RWPE2 (cell line): ENCODE data around the gene FLT1.

ENCODE experiments used
- ATAC-seq: fragments of 200-7000 bp; cut with Tn5 transposase; 3 replicates; pipeline ENCODE4 v1.9.1; 2021; ENCODE audit warnings: low read depth
- DNase-seq: peaks from one replicate; pipeline ENCODE4 v3.0.0-alpha.2; 2020; ENCODE audit warnings: low spot score
- H3K27ac ChIP-seq: fragments of 450-650 bp; 2 replicates; pipeline ENCODE4 v1.5.1; 2017; ENCODE audit warnings: mild to moderate bottlenecking; ENCODE audit not compliant: poor library complexity, severe bottlenecking
- H3K27me3 ChIP-seq: fragments of 250-450 bp; sonication (Bioruptor Pico); 2 replicates; pipeline ENCODE4 v1.5.1; 2021; ENCODE audit warnings: mild to moderate bottlenecking, moderate library complexity; ENCODE audit not compliant: insufficient read depth, poor library complexity, severe bottlenecking
- H3K36me3 ChIP-seq: fragments of 250-450 bp; sonication (Bioruptor Pico); 2 replicates; pipeline ENCODE4 v1.5.1; 2020; ENCODE audit warnings: low read depth, mild to moderate bottlenecking, moderate library complexity
- H3K4me1 ChIP-seq: fragments of 250-450 bp; sonication (Bioruptor Pico); 2 replicates; pipeline ENCODE4 v1.5.1; 2021; ENCODE audit warnings: mild to moderate bottlenecking, moderate library complexity; ENCODE audit not compliant: insufficient read depth, poor library complexity, severe bottlenecking
- H3K4me3 ChIP-seq: fragments of 250-450 bp; sonication (Bioruptor Pico); 2 replicates; pipeline ENCODE4 v1.5.1; 2021; ENCODE audit warnings: mild to moderate bottlenecking, moderate library complexity; ENCODE audit not compliant: severe bottlenecking
- H3K9me3 ChIP-seq: fragments of 250-450 bp; sonication (Bioruptor Pico); 2 replicates; pipeline ENCODE4 v1.5.1; 2021; ENCODE audit warnings: mild to moderate bottlenecking, moderate library complexity; ENCODE audit not compliant: severe bottlenecking
- CTCF ChIP-seq: fragments of 450-650 bp; IDR thresholded peaks from one replicate; pipeline ENCODE4 v1.5.1; 2017; ENCODE audit warnings: mild to moderate bottlenecking, moderate library complexity; ENCODE audit not compliant: poor library complexity, severe bottlenecking

The FLT1 gene

GRCh38 chr13:28493740-28494503 is 1.0 kb downstream of the FLT1 start:
- H3K9me3 ChIP-seq, result no peaks in the 10 kb centered on the region
- H3K27me3 ChIP-seq, result peaks cover 87% of the 10 kb centered on the region
- H3K4me1 ChIP-seq, result no peaks in the 10 kb centered on the region
- ATAC-seq, result no peak
- TF ChIP-seq CTCF, result no peak
- H3K27ac ChIP-seq, result no peak overlapping the region
- no peak overlapping the region for H3K4me3 ChIP-seq
- no peaks in the 10 kb centered on the region; the same call in 1 of the 2 replicates for H3K36me3 ChIP-seq
- DNase-seq, result no peak

- Histone ChIP-seq H3K27me3 (peaks cover 83% of the 10 kb centered on the region), H3K36me3 (no peaks in the 10 kb centered on the region; the same call in 1 of the 2 replicates), H3K4me1 (no peaks in the 10 kb centered on the region), H3K9me3 (no peaks in the 10 kb centered on the region), H3K27ac (no peak overlapping the region), H3K4me3 (no peak overlapping the region)
- no peak for DNase-seq
- ATAC-seq, result no peak
- TF ChIP-seq CTCF, result no peak
Observed at GRCh38 chr13:28492569-28493367, 2.2 kb downstream of the FLT1 start.

- no peak for ATAC-seq
- no peak for DNase-seq
- peaks cover 56% of the 10 kb centered on the region for H3K27me3 ChIP-seq
- no peaks in the 10 kb centered on the region; the same call in 1 of the 2 replicates for H3K36me3 ChIP-seq
- H3K4me3 ChIP-seq, result no peak overlapping the region
- no peak for TF ChIP-seq CTCF
- H3K9me3 ChIP-seq, result no peaks in the 10 kb centered on the region
- no peaks in the 10 kb centered on the region for H3K4me1 ChIP-seq
- H3K27ac ChIP-seq, result no peak overlapping the region
Observed at GRCh38 chr13:28490061-28490460, 4.9 kb downstream of the FLT1 start.

GRCh38 chr13:28489524-28489931 is 5.4 kb downstream of the FLT1 start:
- Histone ChIP-seq H3K9me3 (no peaks in the 10 kb centered on the region), H3K4me3 (no peak overlapping the region), H3K4me1 (no peaks in the 10 kb centered on the region), H3K27me3 (peaks cover 52% of the 10 kb centered on the region), H3K27ac (no peak overlapping the region), H3K36me3 (no peaks in the 10 kb centered on the region; the same call in 1 of the 2 replicates)
- no peak for ATAC-seq
- DNase-seq, result no peak
- no peak for TF ChIP-seq CTCF
